ENCODE results near the gene CARM1. TPM values are rescaled to one million over a fixed set of nuclear protein-coding genes. Genes with fewer than 3 reads are reported as not detected.
"Not testable (repeated sequence)": the region's sequence is repeated elsewhere in the genome, so short reads cannot be mapped to it uniquely, and the experiment has no call there.

CARM1 gene
- total and polyA plus RNA-seq, 2 experiments from 2014 or later, result 43.3 to 118 TPM

- TF ChIP-seq ZNF114 (CRISPR knock-in tag; IDR thresholded peaks at IDR 0.05) (no peak), CREB1 (CRISPR knock-in tag; IDR thresholded peaks at IDR 0.05; ENCODE audit: low read depth) (no peak), NANOG (IDR thresholded peaks at IDR 0.05; ENCODE audit: borderline replicate concordance) (no peak), EZH2 (IDR thresholded peaks at IDR 0.05; ENCODE audit: low read depth, unreplicated experiment) (no peak)
Observed at GRCh38 chr19:10952809-10953208, 81.5 kb downstream of the CARM1 start (continued).

GRCh38 chr19:10959277-10959968, 88.1 kb downstream of the CARM1 start:
- H3K27me3 ChIP-seq (ENCODE audit: insufficient read depth); DNase-seq (ENCODE audit: low spot score); H3K9me2 ChIP-seq (ENCODE audit: insufficient read depth); H3K27ac Mint-ChIP-seq; H3K9me3 Mint-ChIP-seq; ATAC-seq; H2AFZ ChIP-seq; H3K36me3 ChIP-seq (ENCODE audit: insufficient read depth); H3K27me3 Mint-ChIP-seq (ENCODE audit: insufficient read depth, low read depth, poor library complexity): not testable (repeated sequence)
- Histone ChIP-seq H3K4me1 (ENCODE audit: insufficient read depth) (peaks cover 13% of the 10 kb centered on the region; the same call in 1 of the 2 replicates), H3K79me2 (replicated peaks; ENCODE audit: insufficient read depth) (peaks cover 31% of the 10 kb centered on the region), H3K4me2 (peak overlapping the region; percentile 90), H3F3A (replicated peaks; ENCODE audit: low read depth) (0 out of 2 replicates have a peak, but pooled peaks cover 16% of the 10 kb centered on the region), H4K20me1 (replicated peaks; ENCODE audit: insufficient read depth) (peaks cover 18% of the 10 kb centered on the region), H3K4me3 (peak overlapping the region; percentile 97; the same call in 1 of the 2 replicates), H3K27ac (ENCODE audit: low read depth) (peak overlapping the region; percentile 89; the same call in 1 of the 2 replicates)
- peaks cover 18% of the 10 kb centered on the region for H3K36me3 Mint-ChIP-seq (ENCODE audit: low read depth)
- H3K4me1 Mint-ChIP-seq, result peaks cover 17% of the 10 kb centered on the region
- H3K4me3 Mint-ChIP-seq, result peak overlapping the region; percentile 82

GRCh38 chr19:10960314-10961072, 89.1 kb downstream of the CARM1 start, which contains the start of gene SMARCA4:
TSS of gene SMARCA4 (plus strand) at chr19:10961030. CDS start at chr19:10984152, 23,122 bp downstream.
- Mint-ChIP-seq H3K27ac (peak within 1 kb of the TSS; percentile 95), H3K27me3 (ENCODE audit: insufficient read depth, low read depth, poor library complexity) (peaks cover 8% of the 10 kb centered on the region), H3K4me3 (peak within 1 kb of the TSS; percentile 91), H3K9me3 (no peaks in the 10 kb centered on the region), H3K4me1 (peaks cover 24% of the 10 kb centered on the region), H3K36me3 (ENCODE audit: low read depth) (peaks cover 27% of the 10 kb centered on the region)
- no peaks in the 10 kb centered on the region for H3K36me3 ChIP-seq (ENCODE audit: insufficient read depth)
- peak within 1 kb of the TSS; percentile 93; the same call in 1 of the 2 replicates for H2AFZ ChIP-seq
- H3F3A ChIP-seq (replicated peaks; ENCODE audit: low read depth), result 0 out of 2 replicates have a peak, but pooled peaks cover 18% of the 10 kb centered on the region
- peak; percentile 96 for DNase-seq (ENCODE audit: low spot score)
- H3K4me2 ChIP-seq, result peak within 1 kb of the TSS; percentile 90
- peaks cover 27% of the 10 kb centered on the region for H4K20me1 ChIP-seq (replicated peaks; ENCODE audit: insufficient read depth)
- H3K27me3 ChIP-seq (ENCODE audit: insufficient read depth), result no peaks in the 10 kb centered on the region
- ATAC-seq, result peak; percentile 75
- H3K4me1 ChIP-seq (ENCODE audit: insufficient read depth), result peaks cover 19% of the 10 kb centered on the region; the same call in 1 of the 2 replicates
- peaks cover 42% of the 10 kb centered on the region for H3K79me2 ChIP-seq (replicated peaks; ENCODE audit: insufficient read depth)
- H3K9me2 ChIP-seq (ENCODE audit: insufficient read depth), result no peaks in the 10 kb centered on the region
- peak within 1 kb of the TSS; percentile 97 for H3K4me3 ChIP-seq
- peak within 1 kb of the TSS; percentile 89 for H3K27ac ChIP-seq (ENCODE audit: low read depth)
- TF ChIP-seq NANOG (IDR thresholded peaks at IDR 0.05; ENCODE audit: borderline replicate concordance) (no peak), ETS1 (IDR thresholded peaks at IDR 0.05) (no peak), CREB1 (CRISPR knock-in tag; IDR thresholded peaks at IDR 0.05; ENCODE audit: low read depth) (0 out of 2 replicates have a peak, but pooled peaks have one; percentile 2), EZH2phosphoT487 (IDR thresholded peaks at IDR 0.05; ENCODE audit: unreplicated experiment) (no peak), CTCF (conservative IDR thresholded peaks at IDR 0.05; ENCODE audit: low read depth in 2 of 2) (no peak)
- TF ChIP-seq, protein P1, sequence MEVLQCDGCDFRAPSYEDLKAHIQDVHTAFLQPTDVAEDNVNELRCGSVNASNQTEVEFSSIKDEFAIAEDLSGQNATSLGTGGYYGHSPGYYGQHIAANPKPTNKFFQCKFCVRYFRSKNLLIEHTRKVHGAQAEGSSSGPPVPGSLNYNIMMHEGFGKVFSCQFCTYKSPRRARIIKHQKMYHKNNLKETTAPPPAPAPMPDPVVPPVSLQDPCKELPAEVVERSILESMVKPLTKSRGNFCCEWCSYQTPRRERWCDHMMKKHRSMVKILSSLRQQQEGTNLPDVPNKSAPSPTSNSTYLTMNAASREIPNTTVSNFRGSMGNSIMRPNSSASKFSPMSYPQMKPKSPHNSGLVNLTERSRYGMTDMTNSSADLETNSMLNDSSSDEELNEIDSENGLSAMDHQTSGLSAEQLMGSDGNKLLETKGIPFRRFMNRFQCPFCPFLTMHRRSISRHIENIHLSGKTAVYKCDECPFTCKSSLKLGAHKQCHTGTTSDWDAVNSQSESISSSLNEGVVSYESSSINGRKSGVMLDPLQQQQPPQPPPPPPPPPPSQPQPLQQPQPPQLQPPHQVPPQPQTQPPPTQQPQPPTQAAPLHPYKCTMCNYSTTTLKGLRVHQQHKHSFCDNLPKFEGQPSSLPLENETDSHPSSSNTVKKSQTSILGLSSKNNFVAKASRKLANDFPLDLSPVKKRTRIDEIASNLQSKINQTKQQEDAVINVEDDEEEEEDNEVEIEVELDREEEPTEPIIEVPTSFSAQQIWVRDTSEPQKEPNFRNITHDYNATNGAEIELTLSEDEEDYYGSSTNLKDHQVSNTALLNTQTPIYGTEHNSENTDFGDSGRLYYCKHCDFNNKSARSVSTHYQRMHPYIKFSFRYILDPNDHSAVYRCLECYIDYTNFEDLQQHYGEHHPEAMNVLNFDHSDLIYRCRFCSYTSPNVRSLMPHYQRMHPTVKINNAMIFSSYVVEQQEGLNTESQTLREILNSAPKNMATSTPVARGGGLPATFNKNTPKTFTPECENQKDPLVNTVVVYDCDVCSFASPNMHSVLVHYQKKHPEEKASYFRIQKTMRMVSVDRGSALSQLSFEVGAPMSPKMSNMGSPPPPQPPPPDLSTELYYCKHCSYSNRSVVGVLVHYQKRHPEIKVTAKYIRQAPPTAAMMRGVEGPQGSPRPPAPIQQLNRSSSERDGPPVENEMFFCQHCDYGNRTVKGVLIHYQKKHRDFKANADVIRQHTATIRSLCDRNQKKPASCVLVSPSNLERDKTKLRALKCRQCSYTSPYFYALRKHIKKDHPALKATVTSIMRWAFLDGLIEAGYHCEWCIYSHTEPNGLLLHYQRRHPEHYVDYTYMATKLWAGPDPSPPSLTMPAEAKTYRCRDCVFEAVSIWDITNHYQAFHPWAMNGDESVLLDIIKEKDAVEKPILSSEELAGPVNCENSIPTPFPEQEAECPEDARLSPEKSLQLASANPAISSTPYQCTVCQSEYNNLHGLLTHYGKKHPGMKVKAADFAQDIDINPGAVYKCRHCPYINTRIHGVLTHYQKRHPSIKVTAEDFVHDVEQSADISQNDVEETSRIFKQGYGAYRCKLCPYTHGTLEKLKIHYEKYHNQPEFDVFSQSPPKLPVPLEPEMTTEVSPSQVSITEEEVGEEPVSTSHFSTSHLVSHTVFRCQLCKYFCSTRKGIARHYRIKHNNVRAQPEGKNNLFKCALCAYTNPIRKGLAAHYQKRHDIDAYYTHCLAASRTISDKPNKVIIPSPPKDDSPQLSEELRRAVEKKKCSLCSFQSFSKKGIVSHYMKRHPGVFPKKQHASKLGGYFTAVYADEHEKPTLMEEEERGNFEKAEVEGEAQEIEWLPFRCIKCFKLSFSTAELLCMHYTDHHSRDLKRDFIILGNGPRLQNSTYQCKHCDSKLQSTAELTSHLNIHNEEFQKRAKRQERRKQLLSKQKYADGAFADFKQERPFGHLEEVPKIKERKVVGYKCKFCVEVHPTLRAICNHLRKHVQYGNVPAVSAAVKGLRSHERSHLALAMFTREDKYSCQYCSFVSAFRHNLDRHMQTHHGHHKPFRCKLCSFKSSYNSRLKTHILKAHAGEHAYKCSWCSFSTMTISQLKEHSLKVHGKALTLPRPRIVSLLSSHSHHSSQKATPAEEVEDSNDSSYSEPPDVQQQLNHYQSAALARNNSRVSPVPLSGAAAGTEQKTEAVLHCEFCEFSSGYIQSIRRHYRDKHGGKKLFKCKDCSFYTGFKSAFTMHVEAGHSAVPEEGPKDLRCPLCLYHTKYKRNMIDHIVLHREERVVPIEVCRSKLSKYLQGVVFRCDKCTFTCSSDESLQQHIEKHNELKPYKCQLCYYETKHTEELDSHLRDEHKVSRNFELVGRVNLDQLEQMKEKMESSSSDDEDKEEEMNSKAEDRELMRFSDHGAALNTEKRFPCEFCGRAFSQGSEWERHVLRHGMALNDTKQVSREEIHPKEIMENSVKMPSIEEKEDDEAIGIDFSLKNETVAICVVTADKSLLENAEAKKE (CRISPR knock-in tag; IDR thresholded peaks at IDR 0.05), result no peak
